GM06990 (cell line): ENCODE data around the gene NFATC3.

Experiments
- DNase-seq: peaks from one replicate; pipeline ENCODE4 v3.0.0-alpha.2; 2011; ENCODE audit not compliant: insufficient read length; ENCODE audit errors: extremely low read depth
- H3K27me3 ChIP-seq: replicated peaks from 2 replicates; pipeline ENCODE4 v1.6.0; 2011; ENCODE audit warnings: low read length; ENCODE audit not compliant: control insufficient read depth, insufficient read depth
- H3K36me3 ChIP-seq: 2 replicates; pipeline ENCODE4 v1.5.1; 2011; ENCODE audit warnings: low read length; ENCODE audit not compliant: control insufficient read depth, insufficient read depth
- H3K4me3 ChIP-seq: replicated peaks from 2 replicates; pipeline ENCODE4 v1.5.1; 2011; ENCODE audit warnings: low read depth, mild to moderate bottlenecking, control low read depth, low read length
- CTCF ChIP-seq: IDR thresholded peaks from 2 replicates; pipeline ENCODE4 v1.5.1; 2011; ENCODE audit warnings: low read length, control low read depth, mild to moderate bottlenecking, inconsistent platforms; ENCODE audit not compliant: insufficient read depth, poor library complexity, severe bottlenecking

The NFATC3 gene

GRCh38 chr16:68265078-68265920 lies 180.1 kb downstream of the NFATC3 start:
- Histone ChIP-seq H3K4me3 (peak overlapping the region; percentile 82), H3K27me3 (no peaks in the 10 kb centered on the region), H3K36me3 (peaks cover under 1% of the 10 kb centered on the region)
- peak; percentile 50 for DNase-seq
- TF ChIP-seq CTCF: no peak

GRCh38 chr16:68267612-68268405 lies 182.6 kb downstream of the NFATC3 start:
- H3K36me3 ChIP-seq: peaks cover 3% of the 10 kb centered on the region
- DNase-seq: no peak
- H3K4me3 ChIP-seq: no peak overlapping the region

GRCh38 chr16:68269793-68270192 lies 184.6 kb downstream of the NFATC3 start:
- Histone ChIP-seq H3K4me3 (no peak overlapping the region), H3K36me3 (peaks cover 9% of the 10 kb centered on the region), H3K27me3 (no peaks in the 10 kb centered on the region)
- TF ChIP-seq CTCF: no peak
- no peak for DNase-seq

More at GRCh38 chr16:68267612-68268405, 182.6 kb downstream of the NFATC3 start:
- H3K27me3 ChIP-seq: no peaks in the 10 kb centered on the region
- TF ChIP-seq CTCF: no peak

- H3K36me3 ChIP-seq: peaks cover 11% of the 10 kb centered on the region
These were observed 185.2 kb downstream of the NFATC3 start for GRCh38 chr16:68270353-68270752.

More at GRCh38 chr16:68270353-68270752, 185.2 kb downstream of the NFATC3 start:
- Histone ChIP-seq H3K27me3 (no peaks in the 10 kb centered on the region), H3K4me3 (no peak overlapping the region)
- DNase-seq: no peak
- TF ChIP-seq CTCF: no peak
